ENCODE data around the gene RFC4. TPM values are rescaled to one million over a fixed set of nuclear protein-coding genes. Genes with fewer than 3 reads are reported as not detected.

The RFC4 gene
- total RNA-seq, 4 donors from 2014 or later: 8.1 to 12.2 (median 10.5) TPM

- no peak overlapping the region for H3K4me3 ChIP-seq
- TF ChIP-seq CTCF (IDR thresholded peaks at IDR 0.05) (no peak), POLR2A (IDR thresholded peaks at IDR 0.05) (no peak), EP300 (IDR thresholded peaks at IDR 0.05) (no peak), POLR2AphosphoS5 (IDR thresholded peaks at IDR 0.05) (no peak)
- ATAC-seq: no peak
- peaks cover 24% of the 10 kb centered on the region for H3K27me3 ChIP-seq
- no peaks in the 10 kb centered on the region for H3K4me1 ChIP-seq
- WGBS, 2 donors (ENCODE audit: low coverage in 1 of 2): 71 to 75% methylated on average over 3 of the region's 3 CpGs
- no peak overlapping the region for H3K27ac ChIP-seq
- no peaks in the 10 kb centered on the region for H3K9me3 ChIP-seq
- H3K36me3 ChIP-seq: no peaks in the 10 kb centered on the region
Measured at GRCh38 chr3:186743666-186744065, 62.6 kb downstream of the RFC4 start.

- peaks cover 24% of the 10 kb centered on the region for H3K27me3 ChIP-seq
- no peaks in the 10 kb centered on the region for H3K4me1 ChIP-seq
- no peaks in the 10 kb centered on the region for H3K36me3 ChIP-seq
- TF ChIP-seq POLR2AphosphoS5 (IDR thresholded peaks at IDR 0.05) (no peak), EP300 (IDR thresholded peaks at IDR 0.05) (no peak), POLR2A (IDR thresholded peaks at IDR 0.05) (no peak), CTCF (IDR thresholded peaks at IDR 0.05) (no peak)
- H3K4me3 ChIP-seq: no peak overlapping the region
- no peak overlapping the region for H3K27ac ChIP-seq
- ATAC-seq: no peak
- WGBS, 2 donors (ENCODE audit: low coverage in 1 of 2): 69 to 70% methylated on average over 3 to 7 of the region's 7 CpGs
- H3K9me3 ChIP-seq: no peaks in the 10 kb centered on the region
Measured at GRCh38 chr3:186742618-186743380, 63.5 kb downstream of the RFC4 start.

Small RNA genes lying within 50 kb of the gene (small RNA-seq; reads per million reads assigned to genes)
- gene RF00092 (0 reads per million in 4 donors), gene RNU6-1105P (0 reads per million in 4 donors), gene SNORA4 (0 reads per million in 4 donors), gene SNORA63 (0 reads per million in 4 donors), gene SNORA81 (0 reads per million in 4 donors), gene SNORD2 (0 reads per million in 4 donors)

Other genes with a start within 250 kb of the RFC4 start
- gene TBCCD1, start 239.1 kb downstream of the RFC4 start, total RNA-seq: 10 to 100 TPM in 3 of 4 donors, 1 to 10 TPM in 1; 8.8 to 14.2 (median 12.0) TPM
- 10 to 100 TPM; 19.5 to 40.0 (median 33.5) TPM for gene DNAJB11, start 235.8 kb downstream of the RFC4 start, total RNA-seq
- not detected for gene AHSG, start 193.4 kb downstream of the RFC4 start, total RNA-seq
- not detected for gene FETUB, start 166.1 kb downstream of the RFC4 start, total RNA-seq
- gene HRG, start 140.5 kb downstream of the RFC4 start, total RNA-seq: not detected
- gene KNG1, start 89.1 kb downstream of the RFC4 start, total RNA-seq: not detected
- gene EIF4A2, start 22.9 kb downstream of the RFC4 start, total RNA-seq: 100 to 1,000 TPM; 359 to 660 (median 508) TPM
- gene ADIPOQ, start 36.2 kb upstream of the RFC4 start, total RNA-seq: 10 to 100 TPM in 1 of 4 donors, under 1 TPM in 3; 0.23 to 34.5 (median 0.57) TPM
- gene ST6GAL1, start 124.0 kb upstream of the RFC4 start, total RNA-seq: 10 to 100 TPM; 18.0 to 32.2 (median 20.9) TPM

Measured in gastroesophageal sphincter (tissue), 4 donors.